ENCODE measurements around the gene ST3GAL4. TPM values are rescaled to one million over a fixed set of nuclear protein-coding genes. Genes with fewer than 3 reads are reported as not detected.

The ST3GAL4 gene
- total RNA-seq, 1 experiment from 2014 or later = 13.1 TPM

GRCh38 chr11:126345759-126346585 lies 9.5 kb upstream of the ST3GAL4 start:
- no peak for ATAC-seq
- DNase-seq (ENCODE audit: low read depth, low spot score) = no peak

GRCh38 chr11:126346586-126346940 lies 8.9 kb upstream of the ST3GAL4 start:
- H3K79me2 ChIP-seq (ENCODE audit: insufficient read depth, low read length) = peaks cover 18% of the 10 kb centered on the region; the same call in 1 of the 2 replicates
- intact Hi-C loops (cut with micrococcal nuclease) = no loop called here
- 0 out of 2 replicates have a peak overlapping the region, but pooled peaks have one; percentile 9 for H3K4me2 ChIP-seq (ENCODE audit: low read length)
- no peak for TF ChIP-seq SP1 (IDR thresholded peaks at IDR 0.05; ENCODE audit: low read depth)
- no peak for TF ChIP-seq POLR2A (IDR thresholded peaks at IDR 0.05; ENCODE audit: borderline replicate concordance, extremely low read depth, insufficient read depth, insufficient read length)
- TF ChIP-seq ZNF274 (IDR thresholded peaks at IDR 0.05; ENCODE audit: low read depth, low read length) = no peak
- TF ChIP-seq ATF3 (IDR thresholded peaks at IDR 0.05) = no peak
- TF ChIP-seq POLR2AphosphoS5 (IDR thresholded peaks at IDR 0.05; ENCODE audit: low read depth, low read length) = no peak
- no peak for TF ChIP-seq REST (IDR thresholded peaks at IDR 0.05; ENCODE audit: low read depth)
- no peak for TF ChIP-seq TCF7L2 (IDR thresholded peaks at IDR 0.05; ENCODE audit: borderline replicate concordance, extremely low read depth, insufficient read depth, insufficient read length)
- TF ChIP-seq SRF (IDR thresholded peaks at IDR 0.05; ENCODE audit: low read depth) = no peak
- no peak for TF ChIP-seq SIN3A (IDR thresholded peaks at IDR 0.05; ENCODE audit: low read depth)
- no peak for TF ChIP-seq CTCF (IDR thresholded peaks at IDR 0.05 in 2 of 3, conservative IDR thresholded peaks at IDR 0.05 in 1 of 3; ENCODE audit: borderline replicate concordance in 1 of 3, insufficient read depth in 1 of 3, low read depth in 2 of 3, low read length in 2 of 3)

More at GRCh38 chr11:126345759-126346585, 9.5 kb upstream of the ST3GAL4 start:
- Histone ChIP-seq H3K27ac (ENCODE audit: low read depth, low read length) (no peak overlapping the region), H3K79me2 (ENCODE audit: insufficient read depth, low read length) (peaks cover 14% of the 10 kb centered on the region; the same call in 1 of the 2 replicates), H3K9me2 (ENCODE audit: insufficient read depth) (no peaks in the 10 kb centered on the region), H2AFZ (ENCODE audit: low read depth, low read length, poor library complexity, severe bottlenecking) (no peak overlapping the region), H3K36me3 (ENCODE audit: control insufficient read depth in 1 of 2, insufficient read depth in 2 of 2, low read length in 2 of 2) (0 out of 4 replicates have a peak, but pooled peaks cover 0 to 3% of the 10 kb centered on the region in 2 experiments), H3K9me3 (ENCODE audit: control insufficient read depth in 1 of 2, insufficient read depth in 1 of 2, low read depth in 1 of 2, low read length in 2 of 2) (no peaks in the 10 kb centered on the region), H3K4me2 (ENCODE audit: low read length) (peak overlapping the region; percentile 9; the same call in 1 of the 2 replicates), H3K4me3 (replicated peaks in 1 of 2; ENCODE audit: low read depth in 1 of 2, low read length in 2 of 2) (no peak overlapping the region), H3K27me3 (ENCODE audit: insufficient read depth, low read length) (no peaks in the 10 kb centered on the region), H3K9ac (ENCODE audit: low read length) (no peak overlapping the region), H4K20me1 (ENCODE audit: insufficient read depth) (no peaks in the 10 kb centered on the region), H3K4me1 (ENCODE audit: control insufficient read depth in 1 of 2, insufficient read depth in 2 of 2, low read length in 2 of 2) (peaks cover 18 to 33% of the 10 kb centered on the region in 2 experiments)
- ChIA-PET RAD21 (ENCODE audit: low non-redundant PET in 1 of 2, low total read pairs in 2 of 2, uncharacterized antibody in 2 of 2, unreplicated experiment in 2 of 2) (no interaction called here), CTCF (no interaction called here), POLR2A (no interaction called here)
- no TSS peak for BruUV-seq (replicated peaks)
- intact Hi-C loops (cut with micrococcal nuclease) = no loop called here
- TF ChIP-seq TCF7L2 (IDR thresholded peaks at IDR 0.05; ENCODE audit: borderline replicate concordance, extremely low read depth, insufficient read depth, insufficient read length) = no peak
- no peak for TF ChIP-seq FOSL1 (IDR thresholded peaks at IDR 0.05; ENCODE audit: low read depth)
- TF ChIP-seq ELF1 (IDR thresholded peaks at IDR 0.05; ENCODE audit: borderline replicate concordance, low read depth) = no peak
- no peak for TF ChIP-seq ZFX (IDR thresholded peaks at IDR 0.05)
- no peak for TF ChIP-seq YY1 (IDR thresholded peaks at IDR 0.05; ENCODE audit: extremely low read depth, insufficient replicate concordance, low read depth, low read length)
- no peak for TF ChIP-seq JUND (IDR thresholded peaks at IDR 0.05)
- TF ChIP-seq ZNF274 (IDR thresholded peaks at IDR 0.05; ENCODE audit: low read depth, low read length) = no peak
- no peak for TF ChIP-seq POLR2A (IDR thresholded peaks at IDR 0.05; ENCODE audit: borderline replicate concordance, extremely low read depth, insufficient read depth, insufficient read length)

More at GRCh38 chr11:126346586-126346940, 8.9 kb upstream of the ST3GAL4 start:
- DNase-seq (ENCODE audit: low read depth, low spot score) = no peak
- POLR2A ChIA-PET = no interaction called here
- peaks cover 13 to 28% of the 10 kb centered on the region in 2 experiments for H3K4me1 ChIP-seq (ENCODE audit: control insufficient read depth in 1 of 2, insufficient read depth in 2 of 2, low read length in 2 of 2)
- RAD21 ChIA-PET (ENCODE audit: low non-redundant PET in 1 of 2, low total read pairs in 2 of 2, uncharacterized antibody in 2 of 2, unreplicated experiment in 2 of 2) = no interaction called here
- 0 out of 4 replicates have a peak, but pooled peaks cover 0 to 6% of the 10 kb centered on the region in 2 experiments for H3K36me3 ChIP-seq (ENCODE audit: control insufficient read depth in 1 of 2, insufficient read depth in 2 of 2, low read length in 2 of 2)
- H3K27me3 ChIP-seq (ENCODE audit: insufficient read depth, low read length) = no peaks in the 10 kb centered on the region
- BruUV-seq (replicated peaks) = no TSS peak
- no peak overlapping the region for H2AFZ ChIP-seq (ENCODE audit: low read depth, low read length, poor library complexity, severe bottlenecking)
- no peaks in the 10 kb centered on the region for H3K9me3 ChIP-seq (ENCODE audit: control insufficient read depth in 1 of 2, insufficient read depth in 1 of 2, low read depth in 1 of 2, low read length in 2 of 2)
- CTCF ChIA-PET = no interaction called here
- no peak for ATAC-seq
- H3K9me2 ChIP-seq (ENCODE audit: insufficient read depth) = no peaks in the 10 kb centered on the region
- H3K9ac ChIP-seq (ENCODE audit: low read length) = no peak overlapping the region
- H3K27ac ChIP-seq (ENCODE audit: low read depth, low read length) = no peak overlapping the region
- H4K20me1 ChIP-seq (ENCODE audit: insufficient read depth) = no peaks in the 10 kb centered on the region
- no peak overlapping the region for H3K4me3 ChIP-seq (replicated peaks in 1 of 2; ENCODE audit: low read depth in 1 of 2, low read length in 2 of 2)

All from HCT116 (cell line).